Muscle layer of colon (tissue), 2 donors: Measurements from ENCODE around the gene GDPD3.

Experiments
- H3K27ac ChIP-seq: one replicate; pipeline ENCODE4 v1.7.0; 2013; ENCODE audit warnings: low read depth, mild to moderate bottlenecking, low read length, moderate library complexity
- H3K27me3 ChIP-seq, 2 donors: one replicate each; pipeline ENCODE4 v1.7.0; 2013; ENCODE audit warnings: low read length in 2 of 2, mild to moderate bottlenecking in 2 of 2; ENCODE audit not compliant: insufficient read depth in 2 of 2, control insufficient read depth in 1 of 2
- H3K36me3 ChIP-seq: one replicate; pipeline ENCODE4 v1.7.0; 2013; ENCODE audit warnings: mild to moderate bottlenecking, low read length; ENCODE audit not compliant: insufficient read depth
- H3K4me1 ChIP-seq: one replicate; pipeline ENCODE4 v1.7.0; 2013; ENCODE audit warnings: mild to moderate bottlenecking, low read length; ENCODE audit not compliant: insufficient read depth
- H3K4me3 ChIP-seq, 2 donors: one replicate each; pipeline ENCODE4 v1.7.0; 2013; ENCODE audit warnings: low read length in 2 of 2, low read depth in 1 of 2, mild to moderate bottlenecking in 1 of 2, moderate library complexity in 1 of 2
- H3K9ac ChIP-seq: one replicate; pipeline ENCODE4 v1.7.0; 2013; ENCODE audit warnings: low read length
- H3K9me3 ChIP-seq: one replicate; pipeline ENCODE4 v1.7.0; 2013; ENCODE audit warnings: mild to moderate bottlenecking, low read length
- donor health status: abdominal sarcoma.
- donor health status: Adenocarcinoma of cecum.

Gene GDPD3

GRCh38 chr16:30091474-30092372 lies 21.6 kb downstream of the GDPD3 start, which contains the start of gene TBX6:
Gene TBX6, minus strand, starts transcription at chr16:30091924. Its CDS starts 731 bp downstream, at chr16:30091193.
- peak within 1 kb of the TSS; percentile 93 for H3K27ac ChIP-seq
- peak within 1 kb of the TSS; percentile 5 for H3K9ac ChIP-seq
- H3K36me3 ChIP-seq = peaks cover 14% of the 10 kb centered on the region
- H3K4me1 ChIP-seq = peaks cover 25% of the 10 kb centered on the region
- H3K9me3 ChIP-seq = no peaks in the 10 kb centered on the region
- peak within 1 kb of the TSS; percentile 49 to 73 for H3K4me3 ChIP-seq
- no peaks in the 10 kb centered on the region for H3K27me3 ChIP-seq

GRCh38 chr16:30090610-30091331 lies 22.6 kb downstream of the GDPD3 start:
- Histone ChIP-seq H3K4me1 (peaks cover 25% of the 10 kb centered on the region), H3K9ac (no peak overlapping the region), H3K27me3 (no peaks in the 10 kb centered on the region), H3K4me3 (peak overlapping the region in 1 of 2 donors; percentile 49), H3K9me3 (no peaks in the 10 kb centered on the region), H3K36me3 (peaks cover 14% of the 10 kb centered on the region), H3K27ac (peak overlapping the region; percentile 39)

GRCh38 chr16:30088832-30089624 lies 24.3 kb downstream of the GDPD3 start:
- peaks cover 14% of the 10 kb centered on the region for H3K36me3 ChIP-seq
- no peak overlapping the region for H3K9ac ChIP-seq
- H3K27me3 ChIP-seq = no peaks in the 10 kb centered on the region
- no peak overlapping the region for H3K4me3 ChIP-seq
- H3K9me3 ChIP-seq = no peaks in the 10 kb centered on the region
- peaks cover 10% of the 10 kb centered on the region for H3K4me1 ChIP-seq
- no peak overlapping the region for H3K27ac ChIP-seq

GRCh38 chr16:30088237-30088831 lies 25.0 kb downstream of the GDPD3 start:
- no peak overlapping the region for H3K9ac ChIP-seq
- H3K36me3 ChIP-seq = peaks cover 17% of the 10 kb centered on the region
- no peaks in the 10 kb centered on the region for H3K27me3 ChIP-seq
- no peaks in the 10 kb centered on the region for H3K9me3 ChIP-seq
- no peak overlapping the region for H3K4me3 ChIP-seq
- H3K4me1 ChIP-seq = peaks cover 9% of the 10 kb centered on the region
- no peak overlapping the region for H3K27ac ChIP-seq

- peaks cover 27% of the 10 kb centered on the region for H3K36me3 ChIP-seq
- H3K9ac ChIP-seq = no peak overlapping the region
- H3K27me3 ChIP-seq = no peaks in the 10 kb centered on the region
- H3K4me1 ChIP-seq = peaks cover 3% of the 10 kb centered on the region
- no peak overlapping the region for H3K27ac ChIP-seq
- H3K9me3 ChIP-seq = no peaks in the 10 kb centered on the region
- no peak overlapping the region for H3K4me3 ChIP-seq
Observed at GRCh38 chr16:30087181-30087898, 26.0 kb downstream of the GDPD3 start.

GRCh38 chr16:30086291-30087140 lies 26.8 kb downstream of the GDPD3 start:
- Histone ChIP-seq H3K4me3 (no peak overlapping the region), H3K27me3 (no peaks in the 10 kb centered on the region), H3K27ac (no peak overlapping the region), H3K9me3 (no peaks in the 10 kb centered on the region), H3K36me3 (peaks cover 33% of the 10 kb centered on the region), H3K9ac (no peak overlapping the region), H3K4me1 (no peaks in the 10 kb centered on the region)

- no peaks in the 10 kb centered on the region for H3K4me1 ChIP-seq
- peaks cover 40% of the 10 kb centered on the region for H3K36me3 ChIP-seq
- no peak overlapping the region for H3K27ac ChIP-seq
- H3K4me3 ChIP-seq = no peak overlapping the region
- H3K27me3 ChIP-seq = no peaks in the 10 kb centered on the region
- H3K9me3 ChIP-seq = no peaks in the 10 kb centered on the region
- no peak overlapping the region for H3K9ac ChIP-seq
Observed at GRCh38 chr16:30085820-30086219, 27.5 kb downstream of the GDPD3 start.

- peaks cover 42% of the 10 kb centered on the region for H3K36me3 ChIP-seq
- H3K27ac ChIP-seq = no peak overlapping the region
- H3K9ac ChIP-seq = no peak overlapping the region
Observed at GRCh38 chr16:30085247-30085646, 28.1 kb downstream of the GDPD3 start.

GRCh38 chr16:30084816-30085159 lies 28.5 kb downstream of the GDPD3 start:
- H3K9ac ChIP-seq = no peak overlapping the region
- H3K36me3 ChIP-seq = peaks cover 42% of the 10 kb centered on the region
- peak overlapping the region; percentile 22 for H3K27ac ChIP-seq
- no peaks in the 10 kb centered on the region for H3K4me1 ChIP-seq
- no peaks in the 10 kb centered on the region for H3K27me3 ChIP-seq
- no peak overlapping the region for H3K4me3 ChIP-seq
- no peaks in the 10 kb centered on the region for H3K9me3 ChIP-seq

More at GRCh38 chr16:30085247-30085646, 28.1 kb downstream of the GDPD3 start:
- Histone ChIP-seq H3K4me3 (no peak overlapping the region), H3K9me3 (no peaks in the 10 kb centered on the region), H3K4me1 (no peaks in the 10 kb centered on the region), H3K27me3 (no peaks in the 10 kb centered on the region)
